SK-N-SH treated with all-trans-retinoic acid at 6 μM for 48 hours (cell line): ENCODE results near the gene REN.

ENCODE experiments used
- ATAC-seq: fragments of 200-7000 bp; cut with Tn5 transposase; 3 replicates; pipeline ENCODE4 v1.9.1; 2020; ENCODE audit warnings: mild to moderate bottlenecking, moderate library complexity
- ARNTL ChIP-seq: fragments of 450-650 bp; formaldehyde crosslinking; IDR thresholded peaks from 2 replicates; pipeline ENCODE4 v1.5.0; 2020; ENCODE audit warnings: low read depth, mild to moderate bottlenecking, moderate library complexity, borderline replicate concordance
- BACH2 ChIP-seq: fragments of 250-450 bp; sonication (Bioruptor Pico); IDR thresholded peaks from 2 replicates; pipeline ENCODE4 v1.9.0; 2021; ENCODE audit warnings: mild to moderate bottlenecking, borderline replicate concordance
- CSDC2 ChIP-seq: fragments of 250-450 bp; sonication (Bioruptor Pico); IDR thresholded peaks from 2 replicates; pipeline ENCODE4 v1.5.0; 2020; ENCODE audit warnings: mild to moderate bottlenecking, moderate library complexity
- CSRNP3 ChIP-seq: fragments of 250-450 bp; sonication (Bioruptor Pico); IDR thresholded peaks from 2 replicates; pipeline ENCODE4 v1.5.1; 2021; ENCODE audit warnings: mild to moderate bottlenecking, moderate library complexity
- ESRRG ChIP-seq: fragments of 250-450 bp; sonication (Bioruptor Pico); IDR thresholded peaks from 2 replicates; pipeline ENCODE4 v1.6.1; 2021; ENCODE audit warnings: mild to moderate bottlenecking
- GLIS3 ChIP-seq: fragments of 250-450 bp; sonication (Bioruptor Pico); IDR thresholded peaks from 2 replicates; pipeline ENCODE4 v1.5.0; 2020; ENCODE audit warnings: mild to moderate bottlenecking, moderate library complexity
- OSR1 ChIP-seq: fragments of 250-450 bp; sonication (Bioruptor Pico); IDR thresholded peaks from 2 replicates; pipeline ENCODE4 v1.8.0; 2022; ENCODE audit warnings: moderate library complexity, mild to moderate bottlenecking, inconsistent platforms
- POU6F1 ChIP-seq: fragments of 250-450 bp; sonication (Bioruptor Pico); IDR thresholded peaks from 2 replicates; pipeline ENCODE4 v1.8.0; 2021; ENCODE audit warnings: low read depth, mild to moderate bottlenecking, moderate library complexity, borderline replicate concordance
- PPARA ChIP-seq: fragments of 250-450 bp; sonication (Bioruptor Pico); IDR thresholded peaks from 2 replicates; pipeline ENCODE4 v1.5.0; 2020; ENCODE audit warnings: mild to moderate bottlenecking, borderline replicate concordance
- RARB ChIP-seq: fragments of 250-450 bp; sonication (Bioruptor Pico); IDR thresholded peaks from 2 replicates; pipeline ENCODE4 v1.8.0; 2021; ENCODE audit warnings: mild to moderate bottlenecking, moderate library complexity
- SNAI2 ChIP-seq: fragments of 250-450 bp; sonication (Bioruptor Pico); IDR thresholded peaks from 2 replicates; pipeline ENCODE4 v1.5.0; 2020; ENCODE audit warnings: mild to moderate bottlenecking, moderate library complexity
- TCF4 ChIP-seq: fragments of 250-450 bp; sonication (Bioruptor Pico); IDR thresholded peaks from 2 replicates; pipeline ENCODE4 v1.8.0; 2021; ENCODE audit warnings: mild to moderate bottlenecking, moderate library complexity, borderline replicate concordance
- ZC3H10 ChIP-seq: fragments of 250-450 bp; sonication (Bioruptor Pico); IDR thresholded peaks from 2 replicates; pipeline ENCODE4 v1.5.1; 2021; ENCODE audit warnings: mild to moderate bottlenecking, moderate library complexity
- ZFP3 ChIP-seq: fragments of 250-450 bp; sonication (Bioruptor Pico); IDR thresholded peaks from 2 replicates; pipeline ENCODE4 v1.5.0; 2020; ENCODE audit warnings: mild to moderate bottlenecking, moderate library complexity
- ZFP30 ChIP-seq: fragments of 450-650 bp; formaldehyde crosslinking; IDR thresholded peaks from 2 replicates; pipeline ENCODE4 v1.5.0; 2022; ENCODE audit warnings: mild to moderate bottlenecking, moderate library complexity
- ZNF565 ChIP-seq: fragments of 450-650 bp; formaldehyde crosslinking; conservative IDR thresholded peaks from 2 replicates; pipeline ENCODE4 v1.5.0; 2020; ENCODE audit warnings: low read depth, mild to moderate bottlenecking, moderate library complexity
- ZNF70 ChIP-seq: fragments of 450-650 bp; formaldehyde crosslinking; IDR thresholded peaks from 2 replicates; pipeline ENCODE4 v1.5.0; 2020; ENCODE audit warnings: mild to moderate bottlenecking, moderate library complexity
- ZNF8 ChIP-seq: fragments of 450-650 bp; formaldehyde crosslinking; IDR thresholded peaks from 2 replicates; pipeline ENCODE4 v1.5.0; 2020; ENCODE audit warnings: mild to moderate bottlenecking, moderate library complexity
- TF ChIP-seq, protein P1 (sequence below): fragments of 250-450 bp; sonication (Bioruptor Pico); IDR thresholded peaks from 2 replicates; pipeline ENCODE4 v1.5.1; 2020; ENCODE audit warnings: low read depth, mild to moderate bottlenecking, moderate library complexity
- TF ChIP-seq, protein P2 (sequence below): fragments of 250-450 bp; sonication (Bioruptor Pico); IDR thresholded peaks from 2 replicates; pipeline ENCODE4 v1.5.0; 2020; ENCODE audit warnings: mild to moderate bottlenecking, moderate library complexity
- TF ChIP-seq, protein P3 (sequence below): fragments of 250-450 bp; sonication (Bioruptor Pico); IDR thresholded peaks from 2 replicates; pipeline ENCODE4 v1.8.0; 2020; ENCODE audit warnings: mild to moderate bottlenecking, moderate library complexity, borderline replicate concordance

The REN gene

DNA sequence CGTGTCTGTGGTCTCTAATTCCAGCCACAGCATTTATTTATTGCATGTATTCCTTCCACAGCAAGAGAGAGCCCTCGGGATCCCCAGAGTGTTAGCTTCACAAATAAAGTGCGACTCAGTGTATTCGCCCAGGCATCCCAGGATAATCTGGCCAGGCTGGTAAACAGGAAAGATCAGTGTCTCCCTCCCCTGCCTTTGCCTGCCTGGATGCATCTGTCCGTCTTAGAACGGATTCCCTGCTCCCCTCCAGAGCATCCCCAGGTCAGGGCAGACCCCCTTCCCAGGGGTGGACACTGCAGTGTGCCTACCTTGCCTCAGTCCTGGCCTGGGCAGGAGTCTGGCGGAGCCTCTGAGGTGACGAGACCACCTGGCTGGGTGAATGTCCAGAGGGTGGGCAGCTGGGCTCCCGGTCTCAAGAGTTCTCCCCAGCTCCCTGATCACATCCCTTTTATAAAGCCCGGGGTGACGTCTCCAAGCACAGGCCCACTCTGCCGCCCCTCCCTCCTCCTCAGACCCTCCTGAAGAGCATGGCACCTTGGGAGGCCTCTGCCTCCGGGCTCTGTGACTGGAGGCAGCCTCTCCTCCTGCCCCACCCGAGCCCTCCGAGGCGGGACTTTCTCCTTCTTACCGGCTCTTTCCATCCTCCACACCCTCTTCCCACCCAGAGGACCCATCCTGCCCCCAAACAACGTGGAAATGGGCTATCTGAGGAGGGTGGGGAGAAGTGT is 30.1 kb upstream of the REN start, which contains the start of gene KISS1 (continued):
- TF ChIP-seq, protein P1, sequence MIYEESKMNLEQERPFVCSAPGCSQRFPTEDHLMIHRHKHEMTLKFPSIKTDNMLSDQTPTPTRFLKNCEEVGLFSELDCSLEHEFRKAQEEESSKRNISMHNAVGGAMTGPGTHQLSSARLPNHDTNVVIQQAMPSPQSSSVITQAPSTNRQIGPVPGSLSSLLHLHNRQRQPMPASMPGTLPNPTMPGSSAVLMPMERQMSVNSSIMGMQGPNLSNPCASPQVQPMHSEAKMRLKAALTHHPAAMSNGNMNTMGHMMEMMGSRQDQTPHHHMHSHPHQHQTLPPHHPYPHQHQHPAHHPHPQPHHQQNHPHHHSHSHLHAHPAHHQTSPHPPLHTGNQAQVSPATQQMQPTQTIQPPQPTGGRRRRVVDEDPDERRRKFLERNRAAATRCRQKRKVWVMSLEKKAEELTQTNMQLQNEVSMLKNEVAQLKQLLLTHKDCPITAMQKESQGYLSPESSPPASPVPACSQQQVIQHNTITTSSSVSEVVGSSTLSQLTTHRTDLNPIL (CRISPR knock-in tag) = no peak
- no peak for TF ChIP-seq POU6F1

DNA sequence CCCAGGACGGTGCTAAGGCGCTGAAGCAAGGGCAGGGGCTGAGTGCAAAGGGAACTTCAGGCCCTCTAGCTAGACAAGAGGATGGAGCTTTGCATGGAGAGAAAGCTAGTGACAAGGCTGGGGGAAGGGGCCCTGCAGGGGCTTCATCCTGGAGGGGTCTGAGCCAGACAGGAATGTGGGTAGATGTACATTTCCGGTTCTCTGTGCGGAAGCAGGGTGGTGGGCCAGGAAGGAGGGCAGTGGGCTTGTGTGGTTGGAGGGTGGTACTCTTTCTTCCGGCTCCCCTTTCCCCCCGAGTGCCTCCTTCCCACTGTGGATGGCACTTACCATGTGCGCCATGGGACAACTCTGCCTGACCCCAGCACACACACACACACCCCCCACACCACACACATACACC is 28.6 kb upstream of the REN start:
- no peak for ATAC-seq
- no peak for TF ChIP-seq ZFP3 (CRISPR knock-in tag)
- no peak for TF ChIP-seq ZNF8
- TF ChIP-seq CSRNP3 (CRISPR knock-in tag) = no peak
- TF ChIP-seq, protein P2, sequence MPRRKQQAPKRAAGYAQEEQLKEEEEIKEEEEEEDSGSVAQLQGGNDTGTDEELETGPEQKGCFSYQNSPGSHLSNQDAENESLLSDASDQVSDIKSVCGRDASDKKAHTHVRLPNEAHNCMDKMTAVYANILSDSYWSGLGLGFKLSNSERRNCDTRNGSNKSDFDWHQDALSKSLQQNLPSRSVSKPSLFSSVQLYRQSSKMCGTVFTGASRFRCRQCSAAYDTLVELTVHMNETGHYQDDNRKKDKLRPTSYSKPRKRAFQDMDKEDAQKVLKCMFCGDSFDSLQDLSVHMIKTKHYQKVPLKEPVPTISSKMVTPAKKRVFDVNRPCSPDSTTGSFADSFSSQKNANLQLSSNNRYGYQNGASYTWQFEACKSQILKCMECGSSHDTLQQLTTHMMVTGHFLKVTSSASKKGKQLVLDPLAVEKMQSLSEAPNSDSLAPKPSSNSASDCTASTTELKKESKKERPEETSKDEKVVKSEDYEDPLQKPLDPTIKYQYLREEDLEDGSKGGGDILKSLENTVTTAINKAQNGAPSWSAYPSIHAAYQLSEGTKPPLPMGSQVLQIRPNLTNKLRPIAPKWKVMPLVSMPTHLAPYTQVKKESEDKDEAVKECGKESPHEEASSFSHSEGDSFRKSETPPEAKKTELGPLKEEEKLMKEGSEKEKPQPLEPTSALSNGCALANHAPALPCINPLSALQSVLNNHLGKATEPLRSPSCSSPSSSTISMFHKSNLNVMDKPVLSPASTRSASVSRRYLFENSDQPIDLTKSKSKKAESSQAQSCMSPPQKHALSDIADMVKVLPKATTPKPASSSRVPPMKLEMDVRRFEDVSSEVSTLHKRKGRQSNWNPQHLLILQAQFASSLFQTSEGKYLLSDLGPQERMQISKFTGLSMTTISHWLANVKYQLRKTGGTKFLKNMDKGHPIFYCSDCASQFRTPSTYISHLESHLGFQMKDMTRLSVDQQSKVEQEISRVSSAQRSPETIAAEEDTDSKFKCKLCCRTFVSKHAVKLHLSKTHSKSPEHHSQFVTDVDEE (CRISPR knock-in tag) = no peak
- no peak for TF ChIP-seq TCF4 (CRISPR knock-in tag)
- TF ChIP-seq ZC3H10 = no peak
- no peak for TF ChIP-seq ZNF70 (CRISPR knock-in tag)
- TF ChIP-seq PPARA (CRISPR knock-in tag) = no peak
- TF ChIP-seq CSDC2 (CRISPR knock-in tag) = no peak
- no peak for TF ChIP-seq SNAI2 (CRISPR knock-in tag)
- no peak for TF ChIP-seq GLIS3 (CRISPR knock-in tag)
- TF ChIP-seq, protein P1 (CRISPR knock-in tag) = no peak
- no peak for TF ChIP-seq ESRRG
- TF ChIP-seq RARB (CRISPR knock-in tag) = no peak
- TF ChIP-seq BACH2 (CRISPR knock-in tag) = no peak
- no peak for TF ChIP-seq ZFP30 (CRISPR knock-in tag)
- no peak for TF ChIP-seq ARNTL (CRISPR knock-in tag)

GRCh38 chr1:204194080-204194479 is 27.9 kb upstream of the REN start:
- TF ChIP-seq ZC3H10 = no peak
- TF ChIP-seq ZNF8 = no peak
- TF ChIP-seq ZNF565 (CRISPR knock-in tag) = no peak
- no peak for TF ChIP-seq OSR1 (CRISPR knock-in tag)
- no peak for TF ChIP-seq POU6F1
- TF ChIP-seq, protein P3, sequence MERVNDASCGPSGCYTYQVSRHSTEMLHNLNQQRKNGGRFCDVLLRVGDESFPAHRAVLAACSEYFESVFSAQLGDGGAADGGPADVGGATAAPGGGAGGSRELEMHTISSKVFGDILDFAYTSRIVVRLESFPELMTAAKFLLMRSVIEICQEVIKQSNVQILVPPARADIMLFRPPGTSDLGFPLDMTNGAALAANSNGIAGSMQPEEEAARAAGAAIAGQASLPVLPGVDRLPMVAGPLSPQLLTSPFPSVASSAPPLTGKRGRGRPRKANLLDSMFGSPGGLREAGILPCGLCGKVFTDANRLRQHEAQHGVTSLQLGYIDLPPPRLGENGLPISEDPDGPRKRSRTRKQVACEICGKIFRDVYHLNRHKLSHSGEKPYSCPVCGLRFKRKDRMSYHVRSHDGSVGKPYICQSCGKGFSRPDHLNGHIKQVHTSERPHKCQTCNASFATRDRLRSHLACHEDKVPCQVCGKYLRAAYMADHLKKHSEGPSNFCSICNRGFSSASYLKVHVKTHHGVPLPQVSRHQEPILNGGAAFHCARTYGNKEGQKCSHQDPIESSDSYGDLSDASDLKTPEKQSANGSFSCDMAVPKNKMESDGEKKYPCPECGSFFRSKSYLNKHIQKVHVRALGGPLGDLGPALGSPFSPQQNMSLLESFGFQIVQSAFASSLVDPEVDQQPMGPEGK (CRISPR knock-in tag) = no peak
- TF ChIP-seq ZNF70 (CRISPR knock-in tag) = no peak
- TF ChIP-seq ZFP30 (CRISPR knock-in tag) = no peak
- ATAC-seq = no peak
